Measurements from ENCODE around the gene MGLL.

DNA sequence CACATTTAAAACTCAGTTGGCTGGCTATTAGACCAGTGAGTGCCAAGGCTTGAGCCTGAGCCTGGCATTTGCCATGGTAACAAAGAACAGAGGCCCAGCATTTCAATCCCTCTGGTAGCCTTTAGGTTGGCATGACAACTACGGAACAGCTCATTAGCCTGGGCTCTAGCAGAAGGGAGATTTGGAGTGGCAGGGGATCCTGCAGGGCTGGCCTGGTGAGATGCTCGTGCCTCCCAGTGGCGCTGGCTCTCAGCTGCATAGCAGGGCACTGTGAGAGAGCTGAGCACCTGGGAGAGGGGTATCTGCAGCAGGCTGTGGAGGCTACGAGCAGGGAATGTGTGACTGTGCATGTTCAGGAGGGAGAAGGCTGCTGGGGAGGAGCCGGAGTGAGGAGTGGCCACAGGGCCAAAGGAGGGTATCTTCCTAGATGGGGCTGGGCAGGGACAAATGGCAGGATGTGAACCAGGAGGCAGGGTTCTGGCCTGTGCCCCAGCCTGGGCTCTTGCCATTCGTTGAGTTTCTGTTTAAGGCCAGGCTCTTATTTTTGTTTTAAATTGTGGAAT lies 155.1 kb downstream of the MGLL start:
- TF ChIP-seq CTCF (IDR thresholded peaks at IDR 0.05), result no peak
- TF ChIP-seq POLR2A (IDR thresholded peaks at IDR 0.05), result no peak

Data from right lobe of liver (tissue), 4 donors.